Gastroesophageal sphincter (tissue), 4 donors: ENCODE measurements around the gene F2RL2. TPM values are rescaled to one million over a fixed set of nuclear protein-coding genes. Genes with fewer than 3 reads are reported as not detected.

Experiments
- ATAC-seq: fragments of 150-250 bp; one replicate; pipeline ENCODE4 v1.9.1; 2016; ENCODE audit warnings: mild to moderate bottlenecking, moderate library complexity
- H3K27ac ChIP-seq, 4 donors: fragments of 200-600 bp; sonication (generic) in 3 of 4; 1 replicate in 3 of 4; 2 replicates in 1 of 4; pipeline ENCODE4 v1.5.1; 2016 to 2019
- H3K27me3 ChIP-seq: fragments of 200-600 bp; sonication (generic); one replicate; pipeline ENCODE4 v1.5.1; 2019
- H3K36me3 ChIP-seq, 2 donors: fragments of 200-600 bp; sonication (generic); one replicate each; pipeline ENCODE4 v1.5.1; 2019; ENCODE audit warnings: control low read depth in 1 of 2
- H3K4me1 ChIP-seq, 3 donors: fragments of 200-600 bp; sonication (generic); 1 replicate in 2 of 3; 2 replicates in 1 of 3; pipeline ENCODE4 v1.5.1; 2016 to 2019; ENCODE audit warnings: control low read depth in 2 of 3
- H3K4me3 ChIP-seq, 2 donors: fragments of 200-600 bp; sonication (generic); one replicate each; pipeline ENCODE4 v1.5.1; 2019; ENCODE audit warnings: mild to moderate bottlenecking in 1 of 2, moderate library complexity in 1 of 2
- H3K9me3 ChIP-seq, 3 donors: fragments of 200-600 bp; sonication (generic); one replicate each; pipeline ENCODE4 v1.5.1; 2017 to 2019; ENCODE audit warnings: control low read depth in 2 of 3
- EP300 ChIP-seq: sonication (generic); formaldehyde crosslinking; IDR thresholded peaks from one replicate; pipeline ENCODE4 v1.6.1; 2017; ENCODE audit warnings: antibody characterized with exemption, mild to moderate bottlenecking
- POLR2A ChIP-seq, 2 donors: fragments of 450-650 bp; IDR thresholded peaks; one replicate each; pipeline ENCODE4 v1.6.1; 2017; ENCODE audit warnings: antibody characterized with exemption in 2 of 2, mild to moderate bottlenecking in 2 of 2, moderate library complexity in 1 of 2
- POLR2AphosphoS5 ChIP-seq: sonication (generic); formaldehyde crosslinking; IDR thresholded peaks from one replicate; pipeline ENCODE4 v1.6.1; 2017; ENCODE audit warnings: antibody characterized with exemption
- WGBS, 2 donors: methylation state at CpG; one replicate each; pipeline ENCODE4 v1.1.5; 2018; ENCODE audit warnings: low coverage in 1 of 2; 5-methylcytosine and 5-hydroxymethylcytosine counted together
- total RNA-seq, 4 donors: library from RNA; depleted of rRNA; stranded (reverse); fragments of >200 nt; gene quantifications; one replicate each; pipeline ENCODE4 v1.1.0, GENCODE V29; 2016
- TF ChIP-seq, protein P1 (sequence below), 4 experiments: fragments of 200-600 bp in 2 of 4; fragments of 450-650 bp in 2 of 4; sonication (generic) in 1 of 4; IDR thresholded peaks; one replicate each; pipeline ENCODE4 v1.5.1; 2017 to 2019; ENCODE audit warnings: antibody characterized with exemption in 4 of 4, mild to moderate bottlenecking in 2 of 4, moderate library complexity in 2 of 4

F2RL2 gene
- total RNA-seq, 4 donors from 2014 or later, result 2.4 to 8.4 (median 5.1) TPM

DNA sequence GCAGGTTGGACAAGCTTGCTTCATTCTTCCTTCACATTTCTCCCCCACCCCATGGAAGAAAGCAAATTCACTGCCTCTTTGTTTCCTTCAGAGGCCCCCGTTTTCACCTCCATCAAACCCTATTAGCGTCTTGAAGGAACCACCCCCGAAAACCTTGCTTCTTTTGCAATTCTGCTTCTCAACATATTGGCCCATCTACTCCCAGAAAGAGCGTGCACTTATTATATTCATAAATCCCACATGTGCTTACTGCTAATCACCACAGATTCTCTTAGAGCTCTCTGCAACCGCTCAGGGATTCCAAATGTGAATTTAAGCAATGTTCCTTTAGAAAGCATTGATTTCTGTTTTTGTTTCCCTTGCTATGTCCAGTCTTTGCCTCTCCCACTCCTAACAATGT, 1.1 kb downstream of the F2RL2 start:
- Histone ChIP-seq H3K27ac (peak overlapping the region in 3 of 4 donors; percentile 31 to 50 (median 41)), H3K9me3 (no peaks in the 10 kb centered on the region), H3K4me1 (no peaks in the 10 kb centered on the region), H3K4me3 (peak overlapping the region; percentile 25 to 34), H3K36me3 (no peaks in the 10 kb centered on the region), H3K27me3 (no peaks in the 10 kb centered on the region)
- ATAC-seq, result no peak
- WGBS, 2 donors, result 60 to 75% methylated on average over 5 of the region's 5 CpGs
- no peak for TF ChIP-seq POLR2A (IDR thresholded peaks at IDR 0.05)
- TF ChIP-seq, protein P1, sequence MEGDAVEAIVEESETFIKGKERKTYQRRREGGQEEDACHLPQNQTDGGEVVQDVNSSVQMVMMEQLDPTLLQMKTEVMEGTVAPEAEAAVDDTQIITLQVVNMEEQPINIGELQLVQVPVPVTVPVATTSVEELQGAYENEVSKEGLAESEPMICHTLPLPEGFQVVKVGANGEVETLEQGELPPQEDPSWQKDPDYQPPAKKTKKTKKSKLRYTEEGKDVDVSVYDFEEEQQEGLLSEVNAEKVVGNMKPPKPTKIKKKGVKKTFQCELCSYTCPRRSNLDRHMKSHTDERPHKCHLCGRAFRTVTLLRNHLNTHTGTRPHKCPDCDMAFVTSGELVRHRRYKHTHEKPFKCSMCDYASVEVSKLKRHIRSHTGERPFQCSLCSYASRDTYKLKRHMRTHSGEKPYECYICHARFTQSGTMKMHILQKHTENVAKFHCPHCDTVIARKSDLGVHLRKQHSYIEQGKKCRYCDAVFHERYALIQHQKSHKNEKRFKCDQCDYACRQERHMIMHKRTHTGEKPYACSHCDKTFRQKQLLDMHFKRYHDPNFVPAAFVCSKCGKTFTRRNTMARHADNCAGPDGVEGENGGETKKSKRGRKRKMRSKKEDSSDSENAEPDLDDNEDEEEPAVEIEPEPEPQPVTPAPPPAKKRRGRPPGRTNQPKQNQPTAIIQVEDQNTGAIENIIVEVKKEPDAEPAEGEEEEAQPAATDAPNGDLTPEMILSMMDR (IDR thresholded peaks at IDR 0.05), result no peak
- TF ChIP-seq POLR2AphosphoS5, result no peak
- TF ChIP-seq EP300, result no peak

DNA sequence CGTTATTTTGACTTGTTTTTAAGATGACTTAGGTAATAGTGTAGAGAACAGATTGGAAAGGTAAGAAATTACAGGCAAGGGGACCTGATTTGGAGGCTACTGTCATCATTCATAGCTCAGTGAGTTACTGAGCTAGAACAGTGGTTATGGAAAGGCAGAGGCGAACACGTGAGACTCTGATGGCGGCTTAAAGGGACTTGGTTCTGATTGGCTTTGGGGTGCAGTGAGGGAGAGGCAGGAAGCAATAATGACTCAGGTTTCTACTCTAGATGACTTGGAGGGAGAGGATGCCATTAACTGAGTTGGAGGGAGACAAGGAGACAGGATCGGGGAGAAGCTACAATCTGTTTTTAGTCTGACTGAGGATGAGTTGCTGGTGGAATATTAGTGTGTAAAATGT, 3.0 kb downstream of the F2RL2 start:
- WGBS, 2 donors, result 87 to 91% methylated on average over 2 to 5 of the region's 5 CpGs
- no peaks in the 10 kb centered on the region for H3K9me3 ChIP-seq
- ATAC-seq, result no peak
- H3K36me3 ChIP-seq, result no peaks in the 10 kb centered on the region
- H3K27me3 ChIP-seq, result no peaks in the 10 kb centered on the region
- no peak overlapping the region for H3K4me3 ChIP-seq
- H3K27ac ChIP-seq, result peak overlapping the region in 1 of 4 donors; percentile 6
- TF ChIP-seq, protein P1 (IDR thresholded peaks at IDR 0.05), result no peak
- no peak for TF ChIP-seq POLR2A (IDR thresholded peaks at IDR 0.05)
- no peak for TF ChIP-seq POLR2AphosphoS5
- no peak for TF ChIP-seq EP300
- no peaks in the 10 kb centered on the region for H3K4me1 ChIP-seq

DNA sequence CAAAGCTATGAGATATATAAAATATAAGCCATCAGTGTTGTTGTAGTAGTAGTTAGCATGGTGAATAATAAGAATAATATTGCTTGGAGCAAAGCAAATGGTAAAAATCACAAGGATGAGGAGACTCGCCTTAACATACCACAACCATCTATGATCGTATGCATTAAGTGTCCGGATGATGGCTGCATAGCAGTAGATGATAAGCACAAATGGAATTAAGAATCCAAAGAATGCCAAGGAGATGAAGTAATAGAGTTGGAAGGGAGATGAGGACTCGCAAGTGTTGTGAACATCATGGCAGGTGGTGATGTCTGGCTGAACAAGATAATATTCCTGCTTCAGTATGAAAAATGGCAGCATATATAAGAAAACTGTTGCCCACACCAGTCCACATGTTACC, 5.5 kb downstream of the F2RL2 start:
- 69 to 93% methylated on average over 2 to 4 of the region's 4 CpGs for WGBS, 2 donors
- TF ChIP-seq POLR2AphosphoS5, result no peak
- TF ChIP-seq POLR2A (IDR thresholded peaks at IDR 0.05), result no peak
- no peak for TF ChIP-seq EP300
- TF ChIP-seq, protein P1 (IDR thresholded peaks at IDR 0.05), result no peak
- no peak overlapping the region for H3K27ac ChIP-seq
- no peaks in the 10 kb centered on the region for H3K36me3 ChIP-seq
- H3K9me3 ChIP-seq, result no peaks in the 10 kb centered on the region
- no peak overlapping the region for H3K4me3 ChIP-seq
- H3K4me1 ChIP-seq, result no peaks in the 10 kb centered on the region
- H3K27me3 ChIP-seq, result no peaks in the 10 kb centered on the region
- ATAC-seq, result no peak

GRCh38 chr5:76617229-76617628, 6.0 kb downstream of the F2RL2 start:
- TF ChIP-seq POLR2AphosphoS5 (no peak), EP300 (no peak), POLR2A (IDR thresholded peaks at IDR 0.05) (no peak)
- TF ChIP-seq, protein P1 (IDR thresholded peaks at IDR 0.05), result no peak
- Histone ChIP-seq H3K27me3 (no peaks in the 10 kb centered on the region), H3K4me3 (no peak overlapping the region), H3K36me3 (no peaks in the 10 kb centered on the region), H3K4me1 (no peaks in the 10 kb centered on the region), H3K9me3 (no peaks in the 10 kb centered on the region), H3K27ac (no peak overlapping the region)
- no peak for ATAC-seq
- WGBS, 2 donors, result 75 to 81% methylated on average over 4 of the region's 4 CpGs

DNA sequence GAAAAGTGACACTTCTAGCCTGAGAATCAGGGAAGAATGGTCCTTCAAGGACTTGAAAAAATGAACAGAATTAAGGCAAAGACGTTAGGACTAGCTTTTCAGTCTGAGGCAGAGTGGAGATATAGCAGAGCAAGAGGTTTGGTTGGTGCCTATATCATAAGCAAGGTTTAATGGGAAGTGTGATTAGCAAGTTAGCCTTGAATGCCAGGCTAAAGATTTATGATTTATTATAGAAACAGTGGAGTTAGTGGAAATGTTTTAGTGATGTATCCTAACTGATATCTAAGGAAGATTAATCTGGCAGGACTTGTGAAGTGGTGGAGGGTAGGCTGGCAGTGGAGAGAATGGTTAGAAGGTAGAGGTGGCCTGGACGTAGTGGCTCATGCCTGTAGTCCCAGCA, 7.0 kb downstream of the F2RL2 start:
- no peak overlapping the region for H3K4me3 ChIP-seq
- 83 to 85% methylated on average over 2 of the region's 2 CpGs for WGBS, 2 donors
- H3K27me3 ChIP-seq, result no peaks in the 10 kb centered on the region
- no peaks in the 10 kb centered on the region for H3K9me3 ChIP-seq
- H3K4me1 ChIP-seq, result no peaks in the 10 kb centered on the region
- H3K27ac ChIP-seq, result no peak overlapping the region
- TF ChIP-seq, protein P1 (IDR thresholded peaks at IDR 0.05), result no peak
- TF ChIP-seq POLR2A (IDR thresholded peaks at IDR 0.05), result no peak
- no peak for TF ChIP-seq EP300
- TF ChIP-seq POLR2AphosphoS5, result no peak
- H3K36me3 ChIP-seq, result no peaks in the 10 kb centered on the region
- ATAC-seq, result no peak
